Measurements from ENCODE around the gene SLC23A3.

- TF ChIP-seq CTCF (IDR thresholded peaks at IDR 0.05) (no peak), POLR2AphosphoS5 (IDR thresholded peaks at IDR 0.05) (no peak)
Observed at GRCh38 chr2:219112062-219112406, 57.8 kb downstream of the SLC23A3 start.
